Measurements from ENCODE around the gene TBC1D22B. TPM values are rescaled to one million over a fixed set of nuclear protein-coding genes. Genes with fewer than 3 reads are reported as not detected.

TBC1D22B gene
- total and polyA plus RNA-seq, 9 of the 15 experiments (the other 6 are each of a cell fraction or from before 2014, with no cell fraction given): 4.8 to 24.2 (median 13.5) TPM

GRCh38 chr6:37283268-37283667, 25.7 kb downstream of the TBC1D22B start (continued):
- TF ChIP-seq, protein P1, sequence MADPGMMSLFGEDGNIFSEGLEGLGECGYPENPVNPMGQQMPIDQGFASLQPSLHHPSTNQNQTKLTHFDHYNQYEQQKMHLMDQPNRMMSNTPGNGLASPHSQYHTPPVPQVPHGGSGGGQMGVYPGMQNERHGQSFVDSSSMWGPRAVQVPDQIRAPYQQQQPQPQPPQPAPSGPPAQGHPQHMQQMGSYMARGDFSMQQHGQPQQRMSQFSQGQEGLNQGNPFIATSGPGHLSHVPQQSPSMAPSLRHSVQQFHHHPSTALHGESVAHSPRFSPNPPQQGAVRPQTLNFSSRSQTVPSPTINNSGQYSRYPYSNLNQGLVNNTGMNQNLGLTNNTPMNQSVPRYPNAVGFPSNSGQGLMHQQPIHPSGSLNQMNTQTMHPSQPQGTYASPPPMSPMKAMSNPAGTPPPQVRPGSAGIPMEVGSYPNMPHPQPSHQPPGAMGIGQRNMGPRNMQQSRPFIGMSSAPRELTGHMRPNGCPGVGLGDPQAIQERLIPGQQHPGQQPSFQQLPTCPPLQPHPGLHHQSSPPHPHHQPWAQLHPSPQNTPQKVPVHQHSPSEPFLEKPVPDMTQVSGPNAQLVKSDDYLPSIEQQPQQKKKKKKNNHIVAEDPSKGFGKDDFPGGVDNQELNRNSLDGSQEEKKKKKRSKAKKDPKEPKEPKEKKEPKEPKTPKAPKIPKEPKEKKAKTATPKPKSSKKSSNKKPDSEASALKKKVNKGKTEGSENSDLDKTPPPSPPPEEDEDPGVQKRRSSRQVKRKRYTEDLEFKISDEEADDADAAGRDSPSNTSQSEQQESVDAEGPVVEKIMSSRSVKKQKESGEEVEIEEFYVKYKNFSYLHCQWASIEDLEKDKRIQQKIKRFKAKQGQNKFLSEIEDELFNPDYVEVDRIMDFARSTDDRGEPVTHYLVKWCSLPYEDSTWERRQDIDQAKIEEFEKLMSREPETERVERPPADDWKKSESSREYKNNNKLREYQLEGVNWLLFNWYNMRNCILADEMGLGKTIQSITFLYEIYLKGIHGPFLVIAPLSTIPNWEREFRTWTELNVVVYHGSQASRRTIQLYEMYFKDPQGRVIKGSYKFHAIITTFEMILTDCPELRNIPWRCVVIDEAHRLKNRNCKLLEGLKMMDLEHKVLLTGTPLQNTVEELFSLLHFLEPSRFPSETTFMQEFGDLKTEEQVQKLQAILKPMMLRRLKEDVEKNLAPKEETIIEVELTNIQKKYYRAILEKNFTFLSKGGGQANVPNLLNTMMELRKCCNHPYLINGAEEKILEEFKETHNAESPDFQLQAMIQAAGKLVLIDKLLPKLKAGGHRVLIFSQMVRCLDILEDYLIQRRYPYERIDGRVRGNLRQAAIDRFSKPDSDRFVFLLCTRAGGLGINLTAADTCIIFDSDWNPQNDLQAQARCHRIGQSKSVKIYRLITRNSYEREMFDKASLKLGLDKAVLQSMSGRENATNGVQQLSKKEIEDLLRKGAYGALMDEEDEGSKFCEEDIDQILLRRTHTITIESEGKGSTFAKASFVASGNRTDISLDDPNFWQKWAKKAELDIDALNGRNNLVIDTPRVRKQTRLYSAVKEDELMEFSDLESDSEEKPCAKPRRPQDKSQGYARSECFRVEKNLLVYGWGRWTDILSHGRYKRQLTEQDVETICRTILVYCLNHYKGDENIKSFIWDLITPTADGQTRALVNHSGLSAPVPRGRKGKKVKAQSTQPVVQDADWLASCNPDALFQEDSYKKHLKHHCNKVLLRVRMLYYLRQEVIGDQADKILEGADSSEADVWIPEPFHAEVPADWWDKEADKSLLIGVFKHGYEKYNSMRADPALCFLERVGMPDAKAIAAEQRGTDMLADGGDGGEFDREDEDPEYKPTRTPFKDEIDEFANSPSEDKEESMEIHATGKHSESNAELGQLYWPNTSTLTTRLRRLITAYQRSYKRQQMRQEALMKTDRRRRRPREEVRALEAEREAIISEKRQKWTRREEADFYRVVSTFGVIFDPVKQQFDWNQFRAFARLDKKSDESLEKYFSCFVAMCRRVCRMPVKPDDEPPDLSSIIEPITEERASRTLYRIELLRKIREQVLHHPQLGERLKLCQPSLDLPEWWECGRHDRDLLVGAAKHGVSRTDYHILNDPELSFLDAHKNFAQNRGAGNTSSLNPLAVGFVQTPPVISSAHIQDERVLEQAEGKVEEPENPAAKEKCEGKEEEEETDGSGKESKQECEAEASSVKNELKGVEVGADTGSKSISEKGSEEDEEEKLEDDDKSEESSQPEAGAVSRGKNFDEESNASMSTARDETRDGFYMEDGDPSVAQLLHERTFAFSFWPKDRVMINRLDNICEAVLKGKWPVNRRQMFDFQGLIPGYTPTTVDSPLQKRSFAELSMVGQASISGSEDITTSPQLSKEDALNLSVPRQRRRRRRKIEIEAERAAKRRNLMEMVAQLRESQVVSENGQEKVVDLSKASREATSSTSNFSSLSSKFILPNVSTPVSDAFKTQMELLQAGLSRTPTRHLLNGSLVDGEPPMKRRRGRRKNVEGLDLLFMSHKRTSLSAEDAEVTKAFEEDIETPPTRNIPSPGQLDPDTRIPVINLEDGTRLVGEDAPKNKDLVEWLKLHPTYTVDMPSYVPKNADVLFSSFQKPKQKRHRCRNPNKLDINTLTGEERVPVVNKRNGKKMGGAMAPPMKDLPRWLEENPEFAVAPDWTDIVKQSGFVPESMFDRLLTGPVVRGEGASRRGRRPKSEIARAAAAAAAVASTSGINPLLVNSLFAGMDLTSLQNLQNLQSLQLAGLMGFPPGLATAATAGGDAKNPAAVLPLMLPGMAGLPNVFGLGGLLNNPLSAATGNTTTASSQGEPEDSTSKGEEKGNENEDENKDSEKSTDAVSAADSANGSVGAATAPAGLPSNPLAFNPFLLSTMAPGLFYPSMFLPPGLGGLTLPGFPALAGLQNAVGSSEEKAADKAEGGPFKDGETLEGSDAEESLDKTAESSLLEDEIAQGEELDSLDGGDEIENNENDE (IDR thresholded peaks at IDR 0.05; ENCODE audit: low read depth, low read length): no peak
- no peak for TF ChIP-seq SP1 (CRISPR knock-in tag; IDR thresholded peaks at IDR 0.05)
- TF ChIP-seq COPS2 (conservative IDR thresholded peaks at IDR 0.05): no peak
- no peak for TF ChIP-seq SAFB (IDR thresholded peaks at IDR 0.05; ENCODE audit: borderline replicate concordance, low read depth, low read length)
- TF ChIP-seq ZEB2 (IDR thresholded peaks at IDR 0.05): no peak
- no peak for TF ChIP-seq NFIX (CRISPR knock-in tag; IDR thresholded peaks at IDR 0.05; ENCODE audit: low read depth)
- no peak for TF ChIP-seq NR2C2 (CRISPR knock-in tag; IDR thresholded peaks at IDR 0.05)
- TF ChIP-seq NR2C2 (tag; IDR thresholded peaks at IDR 0.05): no peak
